Measurements from ENCODE around the gene SOX21. TPM values are rescaled to one million over a fixed set of nuclear protein-coding genes. Genes with fewer than 3 reads are reported as not detected.

Gene SOX21
- total RNA-seq, 2 donors from 2014 or later = 1.1 to 2.0 TPM

- intact Hi-C loops (cut with DNase I) = no loop called here
- peaks cover 39% of the 10 kb centered on the region for H3K27me3 ChIP-seq (replicated peaks; ENCODE audit: insufficient read depth)
- WGBS = 28% methylated on average over 16 of the region's 16 CpGs
- H3K9me3 ChIP-seq = no peaks in the 10 kb centered on the region
- no peak for TF ChIP-seq POLR2AphosphoS5 (IDR thresholded peaks at IDR 0.05)
- no peak for TF ChIP-seq POLR2A (IDR thresholded peaks at IDR 0.05)
- no peak overlapping the region for H3K4me3 ChIP-seq
- H3K4me1 ChIP-seq (replicated peaks) = no peaks in the 10 kb centered on the region
- no peak for DNase-seq (ENCODE audit: low spot score)
- H3K27ac ChIP-seq = no peak overlapping the region
- H3K36me3 ChIP-seq = no peaks in the 10 kb centered on the region
These were observed 6.1 kb downstream of the SOX21 start for GRCh38 chr13:94706101-94706842.

- Histone ChIP-seq H3K4me1 (replicated peaks) (no peaks in the 10 kb centered on the region), H3K9me3 (no peaks in the 10 kb centered on the region), H3K4me3 (no peak overlapping the region), H3K27ac (no peak overlapping the region), H3K36me3 (no peaks in the 10 kb centered on the region), H3K27me3 (replicated peaks; ENCODE audit: insufficient read depth) (peaks cover 40% of the 10 kb centered on the region)
- TF ChIP-seq POLR2A (IDR thresholded peaks at IDR 0.05) (no peak), POLR2AphosphoS5 (IDR thresholded peaks at IDR 0.05) (no peak), CTCF (IDR thresholded peaks at IDR 0.05) (no peak)
- intact Hi-C loops (cut with DNase I) = no loop called here
- 41% methylated on average over 40 of the region's 40 CpGs for WGBS
- DNase-seq (ENCODE audit: low spot score) = no peak
These were observed 7.0 kb downstream of the SOX21 start for GRCh38 chr13:94705081-94706030.

- Histone ChIP-seq H3K4me3 (no peak overlapping the region), H3K27me3 (replicated peaks; ENCODE audit: insufficient read depth) (peaks cover 40% of the 10 kb centered on the region), H3K36me3 (no peaks in the 10 kb centered on the region), H3K27ac (no peak overlapping the region), H3K4me1 (replicated peaks) (no peaks in the 10 kb centered on the region), H3K9me3 (no peaks in the 10 kb centered on the region)
- WGBS = 36% methylated on average over 24 of the region's 24 CpGs
- no peak for TF ChIP-seq POLR2AphosphoS5 (IDR thresholded peaks at IDR 0.05)
- TF ChIP-seq CTCF (IDR thresholded peaks at IDR 0.05) = no peak
- no peak for TF ChIP-seq POLR2A (IDR thresholded peaks at IDR 0.05)
- DNase-seq (ENCODE audit: low spot score) = no peak
- intact Hi-C loops (cut with DNase I) = no loop called here
These were observed 7.8 kb downstream of the SOX21 start for GRCh38 chr13:94704377-94705080.

- no peaks in the 10 kb centered on the region for H3K9me3 ChIP-seq
- no peak for DNase-seq (ENCODE audit: low spot score)
- 37% methylated on average over 26 of the region's 26 CpGs for WGBS
- H3K27ac ChIP-seq = no peak overlapping the region
- no peaks in the 10 kb centered on the region for H3K4me1 ChIP-seq (replicated peaks)
- no peaks in the 10 kb centered on the region for H3K36me3 ChIP-seq
- TF ChIP-seq POLR2A (IDR thresholded peaks at IDR 0.05) (no peak), CTCF (IDR thresholded peaks at IDR 0.05) (no peak), POLR2AphosphoS5 (IDR thresholded peaks at IDR 0.05) (no peak)
- no peak overlapping the region for H3K4me3 ChIP-seq
- H3K27me3 ChIP-seq (replicated peaks; ENCODE audit: insufficient read depth) = peaks cover 40% of the 10 kb centered on the region
- intact Hi-C loops (cut with DNase I) = no loop called here
These were observed 8.5 kb downstream of the SOX21 start for GRCh38 chr13:94703721-94704314.

All from prostate gland (tissue), 2 donors.